Colonic mucosa (tissue), 4 donors: ENCODE data around the gene TSPAN11. TPM values are rescaled to one million over a fixed set of nuclear protein-coding genes. Genes with fewer than 3 reads are reported as not detected.

Source experiments
- DNase-seq: peaks from one replicate; pipeline ENCODE4 v3.0.0-alpha.2; 2020
- H3K27ac ChIP-seq: fragments of 200-600 bp; one replicate; pipeline ENCODE4 v1.8.0; 2021
- H3K27me3 ChIP-seq: fragments of 200-600 bp; one replicate; pipeline ENCODE4 v1.8.0; 2021
- H3K36me3 ChIP-seq: fragments of 200-600 bp; one replicate; pipeline ENCODE4 v1.8.0; 2021
- H3K4me1 ChIP-seq: fragments of 200-600 bp; one replicate; pipeline ENCODE4 v1.8.0; 2021; ENCODE audit warnings: mild to moderate bottlenecking
- H3K4me3 ChIP-seq: fragments of 200-600 bp; one replicate; pipeline ENCODE4 v1.8.0; 2021
- H3K9ac ChIP-seq, 2 donors: one replicate each; pipeline ENCODE4 v1.7.0; 2013; ENCODE audit warnings: control low read depth in 2 of 2, low read depth in 2 of 2, low read length in 2 of 2
- H3K9me3 ChIP-seq: fragments of 200-600 bp; one replicate; pipeline ENCODE4 v1.8.0; 2021
- intact Hi-C: fragments of 100-400 bp; cut with DNase I; formaldehyde crosslinking; loops from one replicate; pipeline ENCODE4 v1.14.1; 2022
- total RNA-seq, 2 donors: library from RNA; stranded (reverse); fragmentation: NEBNext Ultra II Directional in 1 of 2; extraction: Animal tissue kit (Norgen Biotek cat#: 25700) in 1 of 2; gene quantifications; one replicate each; pipeline ENCODE4 v1.2.1, GENCODE V29; 2021
- TF ChIP-seq, protein P1 (sequence below): fragments of 200-600 bp; IDR thresholded peaks from one replicate; pipeline ENCODE4 v1.8.0; 2022; ENCODE audit warnings: antibody characterized with exemption, mild to moderate bottlenecking
- donor health status: healthy.
- donor health status: DM: no; HTN: no; CAD: no.
- donor health status: DM: no; HTN: no; CAD: no.

Gene TSPAN11
- total RNA-seq, 2 donors from 2014 or later: 1.3 to 8.2 TPM

- Histone ChIP-seq H3K4me3 (no peak overlapping the region), H3K27me3 (no peaks in the 10 kb centered on the region), H3K36me3 (no peaks in the 10 kb centered on the region), H3K9me3 (no peaks in the 10 kb centered on the region), H3K27ac (no peak overlapping the region), H3K4me1 (no peaks in the 10 kb centered on the region), H3K9ac (no peak overlapping the region)
- TF ChIP-seq, protein P1, sequence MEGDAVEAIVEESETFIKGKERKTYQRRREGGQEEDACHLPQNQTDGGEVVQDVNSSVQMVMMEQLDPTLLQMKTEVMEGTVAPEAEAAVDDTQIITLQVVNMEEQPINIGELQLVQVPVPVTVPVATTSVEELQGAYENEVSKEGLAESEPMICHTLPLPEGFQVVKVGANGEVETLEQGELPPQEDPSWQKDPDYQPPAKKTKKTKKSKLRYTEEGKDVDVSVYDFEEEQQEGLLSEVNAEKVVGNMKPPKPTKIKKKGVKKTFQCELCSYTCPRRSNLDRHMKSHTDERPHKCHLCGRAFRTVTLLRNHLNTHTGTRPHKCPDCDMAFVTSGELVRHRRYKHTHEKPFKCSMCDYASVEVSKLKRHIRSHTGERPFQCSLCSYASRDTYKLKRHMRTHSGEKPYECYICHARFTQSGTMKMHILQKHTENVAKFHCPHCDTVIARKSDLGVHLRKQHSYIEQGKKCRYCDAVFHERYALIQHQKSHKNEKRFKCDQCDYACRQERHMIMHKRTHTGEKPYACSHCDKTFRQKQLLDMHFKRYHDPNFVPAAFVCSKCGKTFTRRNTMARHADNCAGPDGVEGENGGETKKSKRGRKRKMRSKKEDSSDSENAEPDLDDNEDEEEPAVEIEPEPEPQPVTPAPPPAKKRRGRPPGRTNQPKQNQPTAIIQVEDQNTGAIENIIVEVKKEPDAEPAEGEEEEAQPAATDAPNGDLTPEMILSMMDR: no peak
- intact Hi-C loops: no loop called here
- DNase-seq: no peak
Observed at GRCh38 chr12:30997685-30998440, 71.3 kb downstream of the TSPAN11 start.

DNA sequence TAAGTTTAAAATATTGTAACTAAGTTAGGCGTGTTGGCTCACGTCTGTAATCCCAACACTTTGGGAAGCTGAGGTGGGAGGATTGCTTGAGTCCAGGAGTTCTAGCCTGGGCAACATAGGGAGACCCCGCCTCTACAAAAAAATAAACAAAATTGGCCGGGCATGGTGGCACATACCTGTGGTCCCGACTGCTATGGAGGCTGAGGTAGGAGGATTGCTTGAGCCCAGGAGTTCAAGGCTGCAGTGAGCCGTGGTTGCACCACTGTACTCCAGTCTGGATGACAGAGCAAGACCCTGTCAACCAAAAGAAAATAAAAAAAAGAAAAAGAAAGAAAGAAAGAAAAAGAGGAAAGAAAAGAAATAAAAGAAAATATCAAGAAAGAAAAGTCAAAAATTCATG lies 72.5 kb downstream of the TSPAN11 start:
- H3K36me3 ChIP-seq: no peaks in the 10 kb centered on the region
- no peaks in the 10 kb centered on the region for H3K9me3 ChIP-seq
- H3K4me3 ChIP-seq: no peak overlapping the region
- no peaks in the 10 kb centered on the region for H3K27me3 ChIP-seq
- TF ChIP-seq, protein P1: no peak
- DNase-seq: no peak
- intact Hi-C loops: no loop called here
- H3K27ac ChIP-seq: no peak overlapping the region
- no peak overlapping the region for H3K9ac ChIP-seq
- H3K4me1 ChIP-seq: no peaks in the 10 kb centered on the region

DNA sequence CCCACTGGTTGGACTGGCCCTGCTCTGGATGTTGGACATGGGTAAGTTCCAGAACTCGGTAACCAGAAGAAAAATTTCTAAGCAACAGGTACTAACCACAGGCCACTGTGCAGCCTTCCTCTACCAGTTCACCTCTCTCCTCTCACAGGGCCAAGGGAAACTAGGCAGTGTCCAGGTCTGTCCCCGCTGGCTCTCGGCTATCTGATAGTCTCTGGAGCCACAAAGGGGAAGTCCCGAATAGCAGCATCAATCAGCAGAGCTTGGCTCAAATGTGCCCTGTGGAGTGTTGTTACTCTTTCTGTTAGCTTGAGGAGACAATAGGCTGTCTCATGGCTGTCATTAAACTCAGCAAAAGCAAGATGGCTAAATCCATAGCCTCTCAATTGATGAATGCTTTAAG lies 73.2 kb downstream of the TSPAN11 start:
- Histone ChIP-seq H3K4me1 (no peaks in the 10 kb centered on the region), H3K4me3 (no peak overlapping the region), H3K27ac (no peak overlapping the region), H3K27me3 (no peaks in the 10 kb centered on the region), H3K9me3 (no peaks in the 10 kb centered on the region), H3K36me3 (no peaks in the 10 kb centered on the region), H3K9ac (no peak overlapping the region)
- TF ChIP-seq, protein P1: no peak
- intact Hi-C loops: no loop called here
- DNase-seq: no peak

GRCh38 chr12:31000751-31001150 lies 74.2 kb downstream of the TSPAN11 start:
- Histone ChIP-seq H3K27ac (no peak overlapping the region), H3K27me3 (no peaks in the 10 kb centered on the region), H3K4me1 (no peaks in the 10 kb centered on the region), H3K9me3 (no peaks in the 10 kb centered on the region), H3K9ac (no peak overlapping the region), H3K36me3 (no peaks in the 10 kb centered on the region), H3K4me3 (no peak overlapping the region)
- intact Hi-C loops: no loop called here
- TF ChIP-seq, protein P1: no peak
- no peak for DNase-seq

GRCh38 chr12:31001581-31002360 lies 75.2 kb downstream of the TSPAN11 start:
- TF ChIP-seq, protein P1: no peak
- no peak overlapping the region for H3K27ac ChIP-seq
- H3K9me3 ChIP-seq: no peaks in the 10 kb centered on the region
- intact Hi-C loops: no loop called here
- H3K9ac ChIP-seq: no peak overlapping the region
- H3K36me3 ChIP-seq: no peaks in the 10 kb centered on the region
- DNase-seq: no peak
- H3K27me3 ChIP-seq: no peaks in the 10 kb centered on the region
- no peak overlapping the region for H3K4me3 ChIP-seq
- no peaks in the 10 kb centered on the region for H3K4me1 ChIP-seq
